H1 (cell line): ENCODE measurements around the gene ST8SIA5. TPM values are rescaled to one million over a fixed set of nuclear protein-coding genes. Genes with fewer than 3 reads are reported as not detected.

Source experiments
- CBX5 ChIP-seq: fragments of 300-800, 300-1000 bp; sonication (generic); IDR thresholded peaks from 2 replicates; pipeline ENCODE4 v1.7.1; 2016; ENCODE audit warnings: antibody characterized with exemption, low read length, low read depth
- CREB1 ChIP-seq: IDR thresholded peaks from 2 replicates; pipeline ENCODE4 v1.6.1; 2012; ENCODE audit warnings: inconsistent platforms
- polyA plus RNA-seq, 7 experiments: library from polyadenylated mRNA; depleted of rRNA in 3 of 7; stranded (reverse) in 5 of 7; unstranded in 2 of 7; fragments of >200 nt in 5 of 7; fragments of 200-250 nt in 2 of 7; gene quantifications; 1 replicate in 5 of 7; 2 replicates in 1 of 7; 4 replicates in 1 of 7; pipeline versions ENCODE4 v1.2.1 to v1.2.3, GENCODE V29; 2011 to 2013; ENCODE audit warnings: missing spikeins in 2 of 7, mixed read lengths in 2 of 7
- total RNA-seq: library from RNA; stranded (reverse); fragmentation: NEBNext Ultra II Directional; extraction: Animal tissue kit (Norgen Biotek cat#: 25700); gene quantifications from 2 replicates; pipeline ENCODE4 v1.2.1, GENCODE V29; 2021

ST8SIA5 gene
- total and polyA plus RNA-seq, 2 of the 8 experiments (the other 6 are each of a cell fraction or from before 2014, with no cell fraction given), result 2.4 to 6.3 TPM

DNA sequence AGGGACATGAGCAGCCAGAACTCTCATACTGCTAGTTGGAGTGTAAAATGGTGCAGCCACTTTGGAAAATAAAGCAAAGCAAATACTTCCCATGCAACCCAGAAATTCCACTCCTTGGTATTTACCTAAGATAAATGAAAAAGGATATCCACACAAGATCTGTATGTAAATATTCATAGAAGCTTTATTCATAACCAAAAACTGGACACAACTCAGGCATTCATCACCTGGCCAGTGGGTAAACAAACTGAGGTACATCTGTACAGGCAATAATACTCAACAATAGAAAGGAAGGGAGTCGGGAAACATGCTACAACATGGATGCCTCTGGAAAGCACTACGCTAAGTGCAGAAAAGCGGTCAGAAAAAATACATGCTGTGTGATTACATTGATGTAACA lies 97.4 kb downstream of the ST8SIA5 start (continued):
- no peak for TF ChIP-seq CREB1
- no peak for TF ChIP-seq CBX5
